Caco-2 (cell line): Measurements from ENCODE around the gene NACA2. TPM values are rescaled to one million over a fixed set of nuclear protein-coding genes. Genes with fewer than 3 reads are reported as not detected.

Source experiments
- BruUV-seq: library from RNA; stranded (reverse); fragments of 400-500 nt; replicated peaks from 2 replicates; lab custom pipeline; 2021; lab: Mats Ljungman, UMichigan
- CTCF ChIA-PET: fragments of 300-600 bp; sonication (Branson Sonifier 250); formaldehyde crosslinking; loops from one replicate; lab custom pipeline; 2022; ENCODE audit warnings: antibody characterized with exemption; lab: Charles Lee
- POLR2A ChIA-PET: fragments of 300-600 bp; sonication (Branson Sonifier 250); formaldehyde crosslinking; loops from one replicate; lab custom pipeline; 2022; ENCODE audit warnings: antibody characterized with exemption; lab: Charles Lee
- DNase-seq, 2 experiments: peaks; one replicate each; pipeline versions ENCODE4 v3.0.0 to v3.0.0-alpha.2; 2020 to 2022
- H3K27me3 ChIP-seq: replicated peaks from 2 replicates; pipeline ENCODE4 v1.6.0; 2011; ENCODE audit warnings: low read length; ENCODE audit not compliant: control insufficient read depth, insufficient read depth
- H3K36me3 ChIP-seq: 2 replicates; pipeline ENCODE4 v1.5.1; 2011; ENCODE audit warnings: low read length; ENCODE audit not compliant: control insufficient read depth, insufficient read depth
- H3K4me1 ChIP-seq: fragments of 250-450 bp; sonication (Bioruptor Pico); 2 replicates; pipeline ENCODE4 v1.5.1; 2020; ENCODE audit warnings: mild to moderate bottlenecking
- H3K4me3 ChIP-seq: 2 replicates; pipeline ENCODE4 v1.5.1; 2011; ENCODE audit warnings: low read depth, mild to moderate bottlenecking, control low read depth, low read length
- H3K9me3 ChIP-seq: fragments of 250-450 bp; sonication (Bioruptor Pico); 2 replicates; pipeline ENCODE4 v1.5.1; 2020; ENCODE audit warnings: mild to moderate bottlenecking, moderate library complexity
- H3K27ac Mint-ChIP-seq: one replicate; pipeline ENCODE4 v1.8.0; 2022; ENCODE audit warnings: mixed read lengths; ENCODE audit not compliant: unreplicated experiment
- H3K27me3 Mint-ChIP-seq: one replicate; pipeline ENCODE4 v1.8.0; 2022; ENCODE audit warnings: mixed read lengths; ENCODE audit not compliant: insufficient read depth, unreplicated experiment
- H3K36me3 Mint-ChIP-seq: one replicate; pipeline ENCODE4 v1.8.0; 2022; ENCODE audit warnings: mild to moderate bottlenecking, mixed read lengths; ENCODE audit not compliant: insufficient read depth, unreplicated experiment
- H3K4me1 Mint-ChIP-seq: one replicate; pipeline ENCODE4 v1.8.0; 2022; ENCODE audit warnings: low read depth, mixed read lengths; ENCODE audit not compliant: unreplicated experiment
- H3K4me3 Mint-ChIP-seq: one replicate; pipeline ENCODE4 v1.8.0; 2022; ENCODE audit warnings: mild to moderate bottlenecking, moderate library complexity, mixed read lengths; ENCODE audit not compliant: unreplicated experiment
- H3K9me3 Mint-ChIP-seq: one replicate; pipeline ENCODE4 v1.8.0; 2022; ENCODE audit warnings: mixed read lengths; ENCODE audit not compliant: unreplicated experiment
- intact Hi-C: fragments of 100-400 bp; cut with micrococcal nuclease; formaldehyde crosslinking; loops from one replicate; pipeline ENCODE4 v1.10.0; 2022; ENCODE audit not compliant: unreplicated experiment
- total RNA-seq: library from RNA; stranded (reverse); gene quantifications from 2 replicates; pipeline ENCODE4 v1.2.3, GENCODE V29; 2022
- TF ChIP-seq, protein P1 (sequence below), 2 experiments: fragments of 200-600 bp in 1 of 2; IDR thresholded peaks; 1 replicate in 1 of 2; 2 replicates in 1 of 2; pipeline versions ENCODE4 v1.5.1 to v1.8.0; 2011 to 2022; ENCODE audit warnings: antibody characterized with exemption in 1 of 2, control low read depth in 1 of 2, inconsistent platforms in 1 of 2, low read depth in 1 of 2, low read length in 1 of 2, mild to moderate bottlenecking in 1 of 2, moderate library complexity in 1 of 2; ENCODE audit not compliant: insufficient read depth in 1 of 2, severe bottlenecking in 1 of 2, unreplicated experiment in 1 of 2

The NACA2 gene
- total RNA-seq, 1 experiment from 2014 or later: not detected

DNA sequence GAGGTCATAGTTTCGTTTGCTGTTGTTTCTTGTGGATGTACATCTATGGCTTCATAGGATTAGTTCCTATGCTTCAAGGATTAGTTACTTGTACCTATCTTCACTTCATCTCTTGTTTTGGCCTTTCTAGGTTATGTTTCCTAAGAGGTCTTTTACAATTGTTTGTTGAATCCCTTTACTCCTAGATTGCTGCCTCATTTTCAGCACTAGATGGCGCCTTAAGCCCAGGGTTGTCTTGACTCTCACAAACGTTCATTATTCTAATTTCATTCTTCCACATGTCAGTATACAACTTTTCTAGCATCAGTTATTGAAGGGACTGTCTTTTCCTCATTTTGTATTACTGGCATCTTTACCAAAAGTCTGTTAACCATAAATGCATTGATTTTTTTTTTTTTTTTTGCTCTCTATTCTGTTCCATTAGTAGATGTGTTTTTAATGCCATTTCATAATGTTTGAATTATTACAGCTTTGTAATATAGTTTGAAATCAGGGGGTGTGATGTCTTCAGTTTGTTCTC, 45.0 kb upstream of the NACA2 start:
- Histone ChIP-seq H3K4me1 (no peaks in the 10 kb centered on the region), H3K4me3 (no peak overlapping the region), H3K9me3 (no peaks in the 10 kb centered on the region), H3K27me3 (no peaks in the 10 kb centered on the region), H3K36me3 (no peaks in the 10 kb centered on the region)
- Mint-ChIP-seq H3K4me1 (no peaks in the 10 kb centered on the region), H3K4me3 (no peak overlapping the region), H3K36me3 (no peaks in the 10 kb centered on the region), H3K9me3 (no peaks in the 10 kb centered on the region), H3K27ac (no peak overlapping the region), H3K27me3 (peaks cover 29% of the 10 kb centered on the region)
- DNase-seq: peak; percentile 55 to 67
- ChIA-PET POLR2A (no interaction called here), CTCF (interaction anchor here (0.6 to 1.7 kb wide), 3 partner anchors 15 to 473 kb away, joined by 3 to 7 read pairs (median 5); no protein-coding TSS in a partner anchor)
- TF ChIP-seq, protein P1, sequence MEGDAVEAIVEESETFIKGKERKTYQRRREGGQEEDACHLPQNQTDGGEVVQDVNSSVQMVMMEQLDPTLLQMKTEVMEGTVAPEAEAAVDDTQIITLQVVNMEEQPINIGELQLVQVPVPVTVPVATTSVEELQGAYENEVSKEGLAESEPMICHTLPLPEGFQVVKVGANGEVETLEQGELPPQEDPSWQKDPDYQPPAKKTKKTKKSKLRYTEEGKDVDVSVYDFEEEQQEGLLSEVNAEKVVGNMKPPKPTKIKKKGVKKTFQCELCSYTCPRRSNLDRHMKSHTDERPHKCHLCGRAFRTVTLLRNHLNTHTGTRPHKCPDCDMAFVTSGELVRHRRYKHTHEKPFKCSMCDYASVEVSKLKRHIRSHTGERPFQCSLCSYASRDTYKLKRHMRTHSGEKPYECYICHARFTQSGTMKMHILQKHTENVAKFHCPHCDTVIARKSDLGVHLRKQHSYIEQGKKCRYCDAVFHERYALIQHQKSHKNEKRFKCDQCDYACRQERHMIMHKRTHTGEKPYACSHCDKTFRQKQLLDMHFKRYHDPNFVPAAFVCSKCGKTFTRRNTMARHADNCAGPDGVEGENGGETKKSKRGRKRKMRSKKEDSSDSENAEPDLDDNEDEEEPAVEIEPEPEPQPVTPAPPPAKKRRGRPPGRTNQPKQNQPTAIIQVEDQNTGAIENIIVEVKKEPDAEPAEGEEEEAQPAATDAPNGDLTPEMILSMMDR (IDR thresholded peaks at IDR 0.05; ENCODE audit: insufficient read depth in 1 of 2, low read depth in 1 of 2, low read length in 1 of 2, severe bottlenecking in 1 of 2, unreplicated experiment in 1 of 2): peak; percentile 82 to 86
- BruUV-seq: no TSS peak
- intact Hi-C loops: loop anchor here (1.0 to 5.0 kb wide), 5 partner anchors 201 to 473 kb away; partner anchors contain the start of gene INTS2

DNA sequence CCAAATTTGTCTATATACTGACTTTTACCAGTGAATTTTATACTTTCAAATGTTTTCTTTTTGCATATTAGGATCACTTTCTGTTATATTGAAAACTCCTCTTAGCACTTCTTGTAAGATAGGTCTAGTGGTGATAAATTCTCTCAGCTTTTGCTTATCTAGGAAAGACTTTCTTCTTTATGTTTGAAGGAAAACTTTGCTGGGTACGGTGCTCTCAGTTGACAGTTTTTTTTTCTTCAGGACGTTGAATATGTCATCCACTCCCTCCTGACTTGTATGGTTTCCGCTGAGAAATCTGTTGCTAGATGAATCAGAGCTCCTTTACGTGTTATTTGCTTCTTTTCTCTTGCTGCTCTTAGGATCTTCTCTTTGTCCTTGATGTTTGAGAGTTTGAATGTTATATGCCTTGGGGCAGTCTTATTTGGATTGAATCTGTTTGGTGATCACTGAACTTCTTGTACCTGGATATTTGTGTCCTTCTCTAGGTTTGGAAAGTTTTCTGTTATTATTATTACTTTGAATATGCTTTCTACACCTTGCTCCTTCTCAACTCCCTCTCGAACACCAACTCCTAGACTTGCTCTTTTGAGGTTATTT, 44.0 kb upstream of the NACA2 start:
- peaks cover 31% of the 10 kb centered on the region for H3K27me3 Mint-ChIP-seq

DNA sequence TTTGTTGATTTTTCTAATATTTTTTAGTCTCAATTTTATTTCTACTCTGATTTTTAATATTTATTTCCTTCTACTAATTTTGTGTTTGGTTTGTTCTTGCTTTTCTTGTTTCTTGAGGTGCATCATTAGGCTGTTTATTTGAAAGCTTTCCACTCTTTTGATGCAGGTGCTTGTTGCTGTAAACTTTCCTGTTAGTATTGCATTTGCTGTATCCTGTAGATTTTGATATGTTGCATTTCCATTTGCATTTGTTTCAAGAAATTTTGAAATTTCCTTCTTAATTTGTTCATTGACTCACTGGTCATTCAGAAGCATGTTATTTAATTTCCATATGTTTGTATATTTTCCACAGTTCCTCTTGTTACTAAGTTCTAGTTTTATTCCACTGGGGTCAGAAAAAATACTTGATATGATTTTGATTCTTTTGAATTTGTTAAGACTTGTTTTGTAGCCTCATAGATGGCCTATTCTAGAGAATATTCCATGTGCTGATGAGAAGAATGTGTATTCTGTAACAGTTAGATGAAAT, 43.1 kb upstream of the NACA2 start:
- POLR2A ChIA-PET: no interaction called here
- no peaks in the 10 kb centered on the region for H3K36me3 Mint-ChIP-seq
- H3K27ac Mint-ChIP-seq: no peak overlapping the region
- TF ChIP-seq, protein P1 (IDR thresholded peaks at IDR 0.05; ENCODE audit: insufficient read depth in 1 of 2, low read depth in 1 of 2, low read length in 1 of 2, severe bottlenecking in 1 of 2, unreplicated experiment in 1 of 2): no peak
- Histone ChIP-seq H3K36me3 (no peaks in the 10 kb centered on the region), H3K9me3 (no peaks in the 10 kb centered on the region; the same call in 1 of the 2 replicates), H3K4me1 (no peaks in the 10 kb centered on the region), H3K27me3 (no peaks in the 10 kb centered on the region), H3K4me3 (no peak overlapping the region)
- BruUV-seq: no TSS peak
- CTCF ChIA-PET: interaction anchor here (1.7 kb wide), 1 partner anchor 475 kb away, joined by 7 read pairs; no protein-coding TSS in a partner anchor
- H3K9me3 Mint-ChIP-seq: no peaks in the 10 kb centered on the region
- no peak for DNase-seq
- H3K4me3 Mint-ChIP-seq: no peak overlapping the region
- intact Hi-C loops: no loop called here
- H3K27me3 Mint-ChIP-seq: peaks cover 31% of the 10 kb centered on the region
- no peaks in the 10 kb centered on the region for H3K4me1 Mint-ChIP-seq

More for the DNA sequence above, 44.0 kb upstream of the NACA2 start:
- Histone ChIP-seq H3K4me3 (no peak overlapping the region), H3K36me3 (no peaks in the 10 kb centered on the region), H3K4me1 (no peaks in the 10 kb centered on the region), H3K9me3 (no peaks in the 10 kb centered on the region), H3K27me3 (no peaks in the 10 kb centered on the region)
- H3K9me3 Mint-ChIP-seq: no peaks in the 10 kb centered on the region
- BruUV-seq: no TSS peak
- TF ChIP-seq, protein P1 (IDR thresholded peaks at IDR 0.05; ENCODE audit: insufficient read depth in 1 of 2, low read depth in 1 of 2, low read length in 1 of 2, severe bottlenecking in 1 of 2, unreplicated experiment in 1 of 2): no peak
- no peak for DNase-seq
- POLR2A ChIA-PET: no interaction called here
- CTCF ChIA-PET: interaction anchor here (1.7 kb wide), 1 partner anchor 474 kb away, joined by 7 read pairs; no protein-coding TSS in a partner anchor
- intact Hi-C loops: loop anchor here (5.0 kb wide), 1 partner anchor 292 kb away; the partner anchor contains the start of gene INTS2
- no peak overlapping the region for H3K4me3 Mint-ChIP-seq
- H3K27ac Mint-ChIP-seq: no peak overlapping the region
- no peaks in the 10 kb centered on the region for H3K36me3 Mint-ChIP-seq
- H3K4me1 Mint-ChIP-seq: no peaks in the 10 kb centered on the region
